ENCODE measurements around the gene BRINP1. TPM values are rescaled to one million over a fixed set of nuclear protein-coding genes. Genes with fewer than 3 reads are reported as not detected.

BRINP1 gene
- total and polyA plus RNA-seq, 2 donors (not counting 3 experiments of a cell fraction or from before 2014, with no cell fraction given): 0.04 TPM; not detected in 1

GRCh38 chr9:119216651-119217331 lies 152.4 kb downstream of the BRINP1 start:
- Histone ChIP-seq H2AFZ (ENCODE audit: low read depth, low read length) (no peak overlapping the region), H3K9ac (replicated peaks; ENCODE audit: extremely low read depth, insufficient read depth, low read length) (no peak overlapping the region), H3K9me1 (replicated peaks; ENCODE audit: control insufficient read depth, extremely low read depth, insufficient read depth, low read length) (no peaks in the 10 kb centered on the region), H3K27ac (ENCODE audit: insufficient read depth, low read depth, low read length) (no peak overlapping the region), H3K9me3 (replicated peaks; ENCODE audit: control insufficient read depth, insufficient read depth, low read length) (peaks cover 2% of the 10 kb centered on the region), H3K36me3 (ENCODE audit: control insufficient read depth in 2 of 2, extremely low read depth in 1 of 2, insufficient read depth in 2 of 2, low read length in 2 of 2) (no peaks in the 10 kb centered on the region), H3K4me1 (ENCODE audit: control insufficient read depth, extremely low read depth, insufficient read depth, low read length) (no peaks in the 10 kb centered on the region), H3K4me2 (ENCODE audit: insufficient read depth, low read length) (no peak overlapping the region), H4K20me1 (replicated peaks; ENCODE audit: control insufficient read depth, extremely low read depth, insufficient read depth, low read length) (no peaks in the 10 kb centered on the region), H3K79me2 (ENCODE audit: control insufficient read depth, insufficient read depth, low read length) (no peaks in the 10 kb centered on the region), H3K27me3 (ENCODE audit: control insufficient read depth in 2 of 2, insufficient read depth in 2 of 2, low read length in 2 of 2) (no peaks in the 10 kb centered on the region), H3K4me3 (replicated peaks in 1 of 3; ENCODE audit: insufficient read depth in 1 of 3, low read depth in 1 of 3, low read length in 3 of 3) (no peak overlapping the region)
- no peak for TF ChIP-seq POLR2AphosphoS5 (IDR thresholded peaks at IDR 0.05; ENCODE audit: insufficient read depth, low read depth, low read length)
- TF ChIP-seq, protein P1, sequence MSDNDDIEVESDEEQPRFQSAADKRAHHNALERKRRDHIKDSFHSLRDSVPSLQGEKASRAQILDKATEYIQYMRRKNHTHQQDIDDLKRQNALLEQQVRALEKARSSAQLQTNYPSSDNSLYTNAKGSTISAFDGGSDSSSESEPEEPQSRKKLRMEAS (IDR thresholded peaks at IDR 0.05; ENCODE audit: insufficient read depth, insufficient read length): no peak
- ChIA-PET POLR2A (no interaction called here), CTCF (no interaction called here)
- dilution Hi-C loops (cut with MboI; ENCODE audit: extremely low pct_ligation_motif_present, low sequenced_read_pairs): no loop called here
- DNase-seq (ENCODE audit: low read depth, low spot score) (no peak), FAIRE-seq (no peak)
- intact Hi-C loops (cut with micrococcal nuclease): no loop called here
- no TSS peak for BruUV-seq (replicated peaks)

DNA sequence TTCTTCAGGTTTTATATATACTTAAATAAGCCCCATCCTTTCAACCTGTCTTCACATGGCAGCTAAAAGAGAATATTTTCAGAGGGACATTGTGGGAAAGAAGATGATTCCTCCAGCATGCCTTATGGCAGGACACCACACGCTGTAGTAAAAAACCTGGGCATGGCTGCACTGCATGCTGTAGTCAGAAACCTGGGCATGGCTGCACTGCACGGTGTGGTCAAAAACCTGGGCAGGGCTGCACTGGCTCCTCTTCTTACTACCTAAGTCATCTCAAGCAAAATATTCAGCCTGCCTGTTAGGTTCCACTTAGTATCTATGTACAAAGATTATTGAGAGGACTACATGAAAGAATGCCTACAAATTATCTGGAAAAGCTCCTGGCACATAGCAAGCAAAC lies 153.6 kb downstream of the BRINP1 start:
- Histone ChIP-seq H2AFZ (ENCODE audit: low read depth, low read length) (no peak overlapping the region), H3K9me3 (replicated peaks; ENCODE audit: control insufficient read depth, insufficient read depth, low read length) (peaks cover 2% of the 10 kb centered on the region), H3K9ac (replicated peaks; ENCODE audit: extremely low read depth, insufficient read depth, low read length) (no peak overlapping the region), H3K9me1 (replicated peaks; ENCODE audit: control insufficient read depth, extremely low read depth, insufficient read depth, low read length) (no peaks in the 10 kb centered on the region), H3K4me1 (ENCODE audit: control insufficient read depth, extremely low read depth, insufficient read depth, low read length) (no peaks in the 10 kb centered on the region), H3K79me2 (ENCODE audit: control insufficient read depth, insufficient read depth, low read length) (no peaks in the 10 kb centered on the region), H3K36me3 (ENCODE audit: control insufficient read depth in 2 of 2, extremely low read depth in 1 of 2, insufficient read depth in 2 of 2, low read length in 2 of 2) (no peaks in the 10 kb centered on the region), H4K20me1 (replicated peaks; ENCODE audit: control insufficient read depth, extremely low read depth, insufficient read depth, low read length) (no peaks in the 10 kb centered on the region), H3K27ac (ENCODE audit: insufficient read depth, low read depth, low read length) (no peak overlapping the region), H3K4me3 (replicated peaks in 1 of 3; ENCODE audit: insufficient read depth in 1 of 3, low read depth in 1 of 3, low read length in 3 of 3) (no peak overlapping the region), H3K27me3 (ENCODE audit: control insufficient read depth in 2 of 2, insufficient read depth in 2 of 2, low read length in 2 of 2) (no peaks in the 10 kb centered on the region), H3K4me2 (ENCODE audit: insufficient read depth, low read length) (no peak overlapping the region)
- ChIA-PET POLR2A (no interaction called here), CTCF (no interaction called here)
- dilution Hi-C loops (cut with MboI; ENCODE audit: extremely low pct_ligation_motif_present, low sequenced_read_pairs) (no loop called here), intact Hi-C loops (cut with micrococcal nuclease) (no loop called here)
- BruUV-seq (replicated peaks): no TSS peak
- TF ChIP-seq CTCF (IDR thresholded peaks at IDR 0.05; ENCODE audit: extremely low read depth in 1 of 2, insufficient read depth in 1 of 2, low read depth in 1 of 2, low read length in 2 of 2) (no peak), GATA2 (IDR thresholded peaks at IDR 0.05; ENCODE audit: insufficient read depth, insufficient read length, low read depth, low read length) (no peak), POLR2AphosphoS5 (IDR thresholded peaks at IDR 0.05; ENCODE audit: insufficient read depth, low read depth, low read length) (no peak), FOS (IDR thresholded peaks at IDR 0.05; ENCODE audit: borderline replicate concordance, insufficient read depth, low read length) (no peak), MYC (IDR thresholded peaks at IDR 0.05; ENCODE audit: low read depth, low read length) (no peak), POLR2A (IDR thresholded peaks at IDR 0.05; ENCODE audit: low read depth, low read length) (no peak), JUN (IDR thresholded peaks at IDR 0.05; ENCODE audit: borderline replicate concordance, insufficient read depth, insufficient read length, low read depth) (no peak), EZH2 (IDR thresholded peaks at IDR 0.05; ENCODE audit: borderline replicate concordance, low read depth, low read length, severe bottlenecking) (no peak)
- TF ChIP-seq, protein P1 (IDR thresholded peaks at IDR 0.05; ENCODE audit: insufficient read depth, insufficient read length): no peak
- FAIRE-seq: no peak
- no peak for DNase-seq (ENCODE audit: low read depth, low spot score)

Measured in endothelial cell of umbilical vein (primary cell).